Cardiac muscle cell (in vitro differentiated cells and primary cell): ENCODE results near the gene HUWE1. TPM values are rescaled to one million over a fixed set of nuclear protein-coding genes. Genes with fewer than 3 reads are reported as not detected.

ENCODE experiments used
- DNase-seq, 2 donors: peaks; one replicate each; pipeline versions ENCODE4 v3.0.0 to v3.0.0-alpha.2; 2010 to 2017; ENCODE audit warnings: low read depth in 1 of 2, low spot score in 1 of 2
- H3K27ac ChIP-seq: fragments of 200-600 bp; sonication (generic); 2 replicates; pipeline ENCODE4 v1.5.1; 2016
- H3K27me3 ChIP-seq: fragments of 200-600 bp; sonication (generic); 2 replicates; pipeline ENCODE4 v1.6.0; 2016; ENCODE audit warnings: control low read depth
- H3K36me3 ChIP-seq: fragments of 200-600 bp; sonication (generic); 2 replicates; pipeline ENCODE4 v1.5.1; 2016; ENCODE audit warnings: control low read depth
- H3K4me1 ChIP-seq: fragments of 200-600 bp; sonication (generic); 2 replicates; pipeline ENCODE4 v1.8.1; 2017; ENCODE audit warnings: low read depth, mild to moderate bottlenecking, mixed run types
- H3K4me3 ChIP-seq: fragments of 200-600 bp; sonication (generic); 2 replicates; pipeline ENCODE4 v1.5.1; 2016; ENCODE audit warnings: mild to moderate bottlenecking
- H3K9me3 ChIP-seq: fragments of 200-600 bp; sonication (generic); 2 replicates; pipeline ENCODE4 v1.5.1; 2017; ENCODE audit warnings: low read depth, mild to moderate bottlenecking, control low read depth
- polyA plus RNA-seq: library from polyadenylated mRNA; unstranded; fragments of >200 nt; fragmentation: Nextera tagmentation; extraction: Ambion mirVana; gene quantifications from 2 replicates; pipeline ENCODE4 v1.2.1, GENCODE V29; 2016
- total RNA-seq: library from RNA; depleted of rRNA; stranded (reverse); fragments of >200 nt; gene quantifications from 2 replicates; pipeline ENCODE4 v1.2.3, GENCODE V29; 2016
- TF ChIP-seq, protein P1 (sequence below): IDR thresholded peaks from 2 replicates; pipeline ENCODE4 v1.5.1; 2012; ENCODE audit warnings: low read depth, mild to moderate bottlenecking, low read length

The HUWE1 gene
- total and polyA plus RNA-seq, 2 experiments from 2014 or later, result 56.0 to 163 TPM

- TF ChIP-seq, protein P1, sequence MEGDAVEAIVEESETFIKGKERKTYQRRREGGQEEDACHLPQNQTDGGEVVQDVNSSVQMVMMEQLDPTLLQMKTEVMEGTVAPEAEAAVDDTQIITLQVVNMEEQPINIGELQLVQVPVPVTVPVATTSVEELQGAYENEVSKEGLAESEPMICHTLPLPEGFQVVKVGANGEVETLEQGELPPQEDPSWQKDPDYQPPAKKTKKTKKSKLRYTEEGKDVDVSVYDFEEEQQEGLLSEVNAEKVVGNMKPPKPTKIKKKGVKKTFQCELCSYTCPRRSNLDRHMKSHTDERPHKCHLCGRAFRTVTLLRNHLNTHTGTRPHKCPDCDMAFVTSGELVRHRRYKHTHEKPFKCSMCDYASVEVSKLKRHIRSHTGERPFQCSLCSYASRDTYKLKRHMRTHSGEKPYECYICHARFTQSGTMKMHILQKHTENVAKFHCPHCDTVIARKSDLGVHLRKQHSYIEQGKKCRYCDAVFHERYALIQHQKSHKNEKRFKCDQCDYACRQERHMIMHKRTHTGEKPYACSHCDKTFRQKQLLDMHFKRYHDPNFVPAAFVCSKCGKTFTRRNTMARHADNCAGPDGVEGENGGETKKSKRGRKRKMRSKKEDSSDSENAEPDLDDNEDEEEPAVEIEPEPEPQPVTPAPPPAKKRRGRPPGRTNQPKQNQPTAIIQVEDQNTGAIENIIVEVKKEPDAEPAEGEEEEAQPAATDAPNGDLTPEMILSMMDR, result no peak
- Histone ChIP-seq H3K4me1 (no peaks in the 10 kb centered on the region), H3K36me3 (peaks cover 44% of the 10 kb centered on the region), H3K4me3 (no peak overlapping the region), H3K27ac (no peak overlapping the region), H3K27me3 (no peaks in the 10 kb centered on the region), H3K9me3 (no peaks in the 10 kb centered on the region)
- DNase-seq, result no peak
These were observed 91.2 kb downstream of the HUWE1 start for GRCh38 chrX:53595266-53595810.

- TF ChIP-seq, protein P1, result no peak
- Histone ChIP-seq H3K9me3 (no peaks in the 10 kb centered on the region), H3K27me3 (no peaks in the 10 kb centered on the region), H3K27ac (no peak overlapping the region), H3K4me3 (no peak overlapping the region), H3K36me3 (peaks cover 47% of the 10 kb centered on the region), H3K4me1 (no peaks in the 10 kb centered on the region)
- DNase-seq, result peak in 1 of 2 donors; percentile 34
These were observed 92.2 kb downstream of the HUWE1 start for GRCh38 chrX:53594354-53594753.

- Histone ChIP-seq H3K36me3 (peaks cover 64% of the 10 kb centered on the region), H3K4me1 (no peaks in the 10 kb centered on the region), H3K9me3 (no peaks in the 10 kb centered on the region), H3K4me3 (no peak overlapping the region), H3K27me3 (no peaks in the 10 kb centered on the region), H3K27ac (no peak overlapping the region)
- no peak for DNase-seq
- TF ChIP-seq, protein P1, result no peak
These were observed 98.6 kb downstream of the HUWE1 start for GRCh38 chrX:53587795-53588420.

DNA sequence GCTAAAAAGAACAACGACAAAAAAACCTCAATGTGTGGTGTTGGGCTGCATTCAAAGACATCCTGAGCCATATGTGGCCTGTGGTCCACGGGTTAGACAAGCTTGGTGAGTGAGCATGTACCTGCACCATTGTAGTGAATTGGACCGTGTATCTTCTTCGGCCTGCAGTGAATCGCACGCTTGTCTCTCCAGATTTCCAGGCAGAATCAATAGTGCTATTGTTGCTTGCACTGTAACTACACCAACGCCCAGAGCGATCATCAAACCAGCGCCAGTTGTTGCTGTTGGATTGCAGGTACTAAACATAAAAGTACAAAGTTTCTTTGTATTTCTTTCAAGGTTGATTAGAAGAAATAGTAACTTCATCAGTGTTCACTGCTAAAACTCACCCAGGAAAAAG is 101.6 kb downstream of the HUWE1 start:
- Histone ChIP-seq H3K36me3 (peaks cover 62% of the 10 kb centered on the region), H3K9me3 (no peaks in the 10 kb centered on the region), H3K27ac (no peak overlapping the region), H3K4me3 (no peak overlapping the region), H3K4me1 (no peaks in the 10 kb centered on the region), H3K27me3 (no peaks in the 10 kb centered on the region)
- TF ChIP-seq, protein P1, result no peak
- DNase-seq, result no peak

- TF ChIP-seq, protein P1, result no peak
- Histone ChIP-seq H3K36me3 (peaks cover 49% of the 10 kb centered on the region), H3K4me3 (no peak overlapping the region)
These were observed 102.9 kb downstream of the HUWE1 start for GRCh38 chrX:53583571-53583970.

More at GRCh38 chrX:53583571-53583970, 102.9 kb downstream of the HUWE1 start:
- no peak for DNase-seq
- Histone ChIP-seq H3K4me1 (no peaks in the 10 kb centered on the region), H3K27ac (no peak overlapping the region), H3K27me3 (no peaks in the 10 kb centered on the region), H3K9me3 (no peaks in the 10 kb centered on the region)
